Astrocyte (in vitro differentiated cells and primary cell): ENCODE data around the gene TGFBI. TPM values are rescaled to one million over a fixed set of nuclear protein-coding genes. Genes with fewer than 3 reads are reported as not detected.
"Not testable (repeated sequence)": the region's sequence is repeated elsewhere in the genome, so short reads cannot be mapped to it uniquely, and the experiment has no call there.

Experiments
- DNase-seq: peaks from one replicate; pipeline ENCODE4 v3.0.0-alpha.2; 2010; ENCODE audit warnings: low read depth
- FAIRE-seq: peaks from 2 replicates; lab custom pipeline; 2011; peaks lifted over from hg19 to GRCh38; lab: Jason Lieb, UNC
- H2AFZ ChIP-seq: 2 replicates; pipeline ENCODE4 v1.6.0; 2012; ENCODE audit warnings: low read depth, low read length, inconsistent platforms
- H3K27ac ChIP-seq: 2 replicates; pipeline ENCODE4 v1.5.1; 2011; ENCODE audit warnings: low read depth, low read length, inconsistent platforms
- H3K27me3 ChIP-seq: 2 replicates; pipeline ENCODE4 v1.6.0; 2011; ENCODE audit warnings: low read length, inconsistent platforms; ENCODE audit not compliant: insufficient read depth
- H3K36me3 ChIP-seq: 2 replicates; pipeline ENCODE4 v1.5.1; 2011; ENCODE audit warnings: low read length, inconsistent platforms; ENCODE audit not compliant: insufficient read depth
- H3K4me1 ChIP-seq: 2 replicates; pipeline ENCODE4 v1.5.1; 2011; ENCODE audit warnings: low read length, inconsistent platforms; ENCODE audit not compliant: insufficient read depth
- H3K4me2 ChIP-seq: 2 replicates; pipeline ENCODE4 v1.6.0; 2012; ENCODE audit warnings: low read length, inconsistent platforms
- H3K4me3 ChIP-seq: 2 replicates; pipeline ENCODE4 v1.5.1; 2011; ENCODE audit warnings: low read depth, mild to moderate bottlenecking, low read length, inconsistent platforms; ENCODE audit not compliant: insufficient read depth
- H3K79me2 ChIP-seq: 2 replicates; pipeline ENCODE4 v1.6.0; 2012; ENCODE audit warnings: mild to moderate bottlenecking, low read length, inconsistent platforms; ENCODE audit not compliant: insufficient read depth
- H3K9ac ChIP-seq: 2 replicates; pipeline ENCODE4 v1.6.0; 2012; ENCODE audit warnings: mild to moderate bottlenecking, low read length, inconsistent platforms
- H3K9me3 ChIP-seq: 2 replicates; pipeline ENCODE4 v1.5.1; 2012; ENCODE audit warnings: low read depth, mild to moderate bottlenecking, low read length, inconsistent platforms; ENCODE audit not compliant: insufficient read depth
- H4K20me1 ChIP-seq: 2 replicates; pipeline ENCODE4 v1.6.0; 2012; ENCODE audit warnings: low read length, inconsistent platforms; ENCODE audit not compliant: insufficient read depth
- H3K27ac Mint-ChIP-seq: one replicate; pipeline ENCODE4 v1.8.0; 2021; ENCODE audit warnings: mild to moderate bottlenecking, mixed read lengths; ENCODE audit not compliant: unreplicated experiment
- H3K27me3 Mint-ChIP-seq: one replicate; pipeline ENCODE4 v1.8.0; 2021; ENCODE audit warnings: low read depth, mixed read lengths; ENCODE audit not compliant: unreplicated experiment
- H3K36me3 Mint-ChIP-seq: one replicate; pipeline ENCODE4 v1.8.0; 2021; ENCODE audit warnings: low read depth, mixed read lengths; ENCODE audit not compliant: unreplicated experiment
- H3K4me1 Mint-ChIP-seq: one replicate; pipeline ENCODE4 v1.8.0; 2021; ENCODE audit warnings: low read depth, mixed read lengths; ENCODE audit not compliant: unreplicated experiment
- H3K4me3 Mint-ChIP-seq: one replicate; pipeline ENCODE4 v1.8.0; 2021; ENCODE audit warnings: mild to moderate bottlenecking, moderate library complexity, mixed read lengths; ENCODE audit not compliant: unreplicated experiment
- H3K9me3 Mint-ChIP-seq: one replicate; pipeline ENCODE4 v1.8.0; 2021; ENCODE audit warnings: mild to moderate bottlenecking, mixed read lengths; ENCODE audit not compliant: unreplicated experiment
- CTCF ChIP-seq: IDR thresholded peaks from 2 replicates; pipeline ENCODE4 v1.5.1; 2011; ENCODE audit warnings: low read depth, mild to moderate bottlenecking, inconsistent platforms, low read length, moderate library complexity; ENCODE audit not compliant: insufficient read depth
- EZH2 ChIP-seq: IDR thresholded peaks from 2 replicates; pipeline ENCODE4 v1.6.1; 2012; ENCODE audit warnings: mild to moderate bottlenecking, low read length, inconsistent platforms; ENCODE audit not compliant: insufficient read depth
- total RNA-seq: library from RNA; stranded (reverse); gene quantifications from 2 replicates; pipeline ENCODE4 v1.2.1, GENCODE V29; 2021

The TGFBI gene
- total RNA-seq, 1 donor from 2014 or later: 1,145 TPM

GRCh38 chr5:136043551-136043950 lies 14.8 kb downstream of the TGFBI start:
- Histone ChIP-seq H3K4me3 (no peak overlapping the region), H3K79me2 (peaks cover 50% of the 10 kb centered on the region), H4K20me1 (peaks cover 66% of the 10 kb centered on the region), H3K9ac (peak overlapping the region; percentile 58), H3K36me3 (peaks cover 68% of the 10 kb centered on the region), H2AFZ (no peak overlapping the region), H3K27me3 (no peaks in the 10 kb centered on the region), H3K27ac (peak overlapping the region; percentile 69), H3K9me3 (no peaks in the 10 kb centered on the region), H3K4me1 (peaks cover 58% of the 10 kb centered on the region), H3K4me2 (no peak overlapping the region)
- FAIRE-seq (no peak), DNase-seq (no peak)
- no peak overlapping the region for H3K4me3 Mint-ChIP-seq
- peaks cover 2% of the 10 kb centered on the region for H3K9me3 Mint-ChIP-seq
- H3K4me1 Mint-ChIP-seq: peaks cover 24% of the 10 kb centered on the region
- H3K36me3 Mint-ChIP-seq: peaks cover 58% of the 10 kb centered on the region
- TF ChIP-seq EZH2 (no peak), CTCF (no peak)
- no peak overlapping the region for H3K27ac Mint-ChIP-seq
- H3K27me3 Mint-ChIP-seq: no peaks in the 10 kb centered on the region

GRCh38 chr5:136043968-136044610 lies 15.3 kb downstream of the TGFBI start:
- H3K4me1 Mint-ChIP-seq: peaks cover 24% of the 10 kb centered on the region

GRCh38 chr5:136045026-136045425 lies 16.2 kb downstream of the TGFBI start:
- H3K9me3 ChIP-seq, H3K27ac Mint-ChIP-seq, H3K4me2 ChIP-seq, H3K4me3 Mint-ChIP-seq, H3K27me3 ChIP-seq, H3K9me3 Mint-ChIP-seq, FAIRE-seq, DNase-seq, H2AFZ ChIP-seq, H3K27ac ChIP-seq, H3K4me3 ChIP-seq, H3K9ac ChIP-seq, H3K27me3 Mint-ChIP-seq: not testable (repeated sequence)
- Mint-ChIP-seq H3K4me1 (peaks cover 24% of the 10 kb centered on the region), H3K36me3 (peaks cover 51% of the 10 kb centered on the region)
- Histone ChIP-seq H3K36me3 (peaks cover 67% of the 10 kb centered on the region), H4K20me1 (peaks cover 66% of the 10 kb centered on the region), H3K79me2 (peaks cover 40% of the 10 kb centered on the region), H3K4me1 (peaks cover 60% of the 10 kb centered on the region)

More at GRCh38 chr5:136043968-136044610, 15.3 kb downstream of the TGFBI start:
- Histone ChIP-seq H3K9me3 (no peaks in the 10 kb centered on the region), H3K4me2 (no peak overlapping the region), H3K4me3 (no peak overlapping the region), H4K20me1 (peaks cover 71% of the 10 kb centered on the region), H3K4me1 (peaks cover 62% of the 10 kb centered on the region), H3K9ac (peak overlapping the region; percentile 58), H3K27me3 (no peaks in the 10 kb centered on the region), H3K79me2 (peaks cover 49% of the 10 kb centered on the region), H3K36me3 (peaks cover 68% of the 10 kb centered on the region), H2AFZ (no peak overlapping the region), H3K27ac (peak overlapping the region; percentile 69)
- Mint-ChIP-seq H3K9me3 (peaks cover under 1% of the 10 kb centered on the region), H3K36me3 (peaks cover 58% of the 10 kb centered on the region), H3K27ac (peak overlapping the region; percentile 66), H3K27me3 (no peaks in the 10 kb centered on the region), H3K4me3 (no peak overlapping the region)
- TF ChIP-seq CTCF (no peak), EZH2 (no peak)
- no peak for DNase-seq
- FAIRE-seq: no peak
